ENCODE results near the gene SCAPER.
"Not testable (repeated sequence)": the region's sequence is repeated elsewhere in the genome, so short reads cannot be mapped to it uniquely, and the experiment has no call there.

Gene SCAPER

DNA sequence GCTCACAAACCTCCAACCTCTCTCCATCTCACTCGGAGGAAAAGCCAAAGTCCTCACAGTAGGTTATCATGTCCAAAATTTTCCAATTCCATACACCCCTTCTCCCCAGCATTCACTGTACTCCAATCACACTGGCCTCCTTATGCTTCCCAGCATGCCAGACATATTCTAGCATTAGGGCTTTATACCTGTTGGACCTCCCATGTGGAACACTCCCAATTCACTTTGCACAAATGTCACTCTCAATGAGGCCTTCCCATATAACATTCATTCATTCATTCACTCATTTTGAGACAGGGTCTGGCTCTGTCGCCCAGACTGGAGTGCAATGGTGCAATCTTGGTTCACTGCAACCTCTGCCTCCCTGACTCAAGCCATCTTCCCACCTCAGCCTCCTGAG lies 19.9 kb downstream of the SCAPER start:
- H3K27ac ChIP-seq: no peak overlapping the region
- H3K27me3 ChIP-seq (ENCODE audit: insufficient read depth, low read depth, severe bottlenecking): no peaks in the 10 kb centered on the region
- no peak overlapping the region for H3K4me3 ChIP-seq (ENCODE audit: low read depth, low read length)
- DNase-seq: no peak
- peaks cover 12% of the 10 kb centered on the region for H3K36me3 ChIP-seq
- no peaks in the 10 kb centered on the region for H3K9me3 ChIP-seq (ENCODE audit: severe bottlenecking)
- TF ChIP-seq, protein P1, sequence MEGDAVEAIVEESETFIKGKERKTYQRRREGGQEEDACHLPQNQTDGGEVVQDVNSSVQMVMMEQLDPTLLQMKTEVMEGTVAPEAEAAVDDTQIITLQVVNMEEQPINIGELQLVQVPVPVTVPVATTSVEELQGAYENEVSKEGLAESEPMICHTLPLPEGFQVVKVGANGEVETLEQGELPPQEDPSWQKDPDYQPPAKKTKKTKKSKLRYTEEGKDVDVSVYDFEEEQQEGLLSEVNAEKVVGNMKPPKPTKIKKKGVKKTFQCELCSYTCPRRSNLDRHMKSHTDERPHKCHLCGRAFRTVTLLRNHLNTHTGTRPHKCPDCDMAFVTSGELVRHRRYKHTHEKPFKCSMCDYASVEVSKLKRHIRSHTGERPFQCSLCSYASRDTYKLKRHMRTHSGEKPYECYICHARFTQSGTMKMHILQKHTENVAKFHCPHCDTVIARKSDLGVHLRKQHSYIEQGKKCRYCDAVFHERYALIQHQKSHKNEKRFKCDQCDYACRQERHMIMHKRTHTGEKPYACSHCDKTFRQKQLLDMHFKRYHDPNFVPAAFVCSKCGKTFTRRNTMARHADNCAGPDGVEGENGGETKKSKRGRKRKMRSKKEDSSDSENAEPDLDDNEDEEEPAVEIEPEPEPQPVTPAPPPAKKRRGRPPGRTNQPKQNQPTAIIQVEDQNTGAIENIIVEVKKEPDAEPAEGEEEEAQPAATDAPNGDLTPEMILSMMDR (IDR thresholded peaks at IDR 0.05; ENCODE audit: low read depth, low read length): no peak

DNA sequence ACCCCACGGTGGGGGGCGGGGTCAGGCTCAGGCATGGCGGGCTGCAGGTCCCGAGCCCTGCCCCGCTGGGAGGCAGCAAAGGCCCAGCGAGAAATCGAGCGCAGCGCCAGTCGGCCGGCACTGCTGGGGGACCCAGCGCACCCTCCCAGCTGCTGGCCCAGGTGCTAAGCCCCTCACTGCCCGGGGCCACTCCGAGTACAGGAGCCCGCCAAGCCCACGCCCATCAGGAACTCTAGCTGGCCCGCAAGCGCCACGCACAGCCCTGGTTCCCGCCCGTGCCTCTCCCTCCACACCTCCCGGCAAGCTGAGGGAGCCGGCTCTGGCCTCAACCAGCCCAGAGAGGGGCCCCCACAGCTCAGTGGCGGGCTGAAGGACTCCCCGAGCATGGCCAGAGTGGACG lies 29.2 kb downstream of the SCAPER start:
- DNase-seq: no peak
- no peak overlapping the region for H3K4me3 ChIP-seq (ENCODE audit: low read depth, low read length)
- TF ChIP-seq, protein P1 (IDR thresholded peaks at IDR 0.05; ENCODE audit: low read depth, low read length): no peak
- no peaks in the 10 kb centered on the region for H3K27me3 ChIP-seq (ENCODE audit: insufficient read depth, low read depth, severe bottlenecking)
- H3K27ac ChIP-seq: no peak overlapping the region
- no peaks in the 10 kb centered on the region; the same call in none of the 2 replicates for H3K36me3 ChIP-seq
- H3K9me3 ChIP-seq (ENCODE audit: severe bottlenecking): no peaks in the 10 kb centered on the region

DNA sequence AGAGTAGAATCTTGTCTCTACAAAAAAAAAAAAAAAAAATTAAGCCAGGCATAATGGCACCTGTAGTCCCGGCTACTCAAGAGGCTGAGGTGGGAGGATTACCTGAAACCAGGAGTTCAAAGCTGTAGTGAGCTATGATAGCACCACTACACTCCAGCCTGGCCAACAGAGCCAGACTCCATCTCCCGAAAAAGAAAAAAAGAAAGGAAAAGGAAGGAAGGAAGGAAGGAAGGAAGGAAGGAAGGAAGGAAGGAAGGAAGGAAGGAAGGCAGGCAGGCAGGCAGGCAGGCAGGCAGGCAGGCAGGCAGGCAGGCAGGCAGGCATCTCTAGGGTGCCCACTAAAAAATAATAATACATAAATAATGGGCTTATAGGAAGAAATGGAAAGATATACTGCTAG lies 32.1 kb downstream of the SCAPER start:
- not testable (repeated sequence) for H3K36me3 ChIP-seq; H3K27ac ChIP-seq; DNase-seq; H3K4me3 ChIP-seq (ENCODE audit: low read depth, low read length); H3K27me3 ChIP-seq (ENCODE audit: insufficient read depth, low read depth, severe bottlenecking); H3K9me3 ChIP-seq (ENCODE audit: severe bottlenecking)

DNA sequence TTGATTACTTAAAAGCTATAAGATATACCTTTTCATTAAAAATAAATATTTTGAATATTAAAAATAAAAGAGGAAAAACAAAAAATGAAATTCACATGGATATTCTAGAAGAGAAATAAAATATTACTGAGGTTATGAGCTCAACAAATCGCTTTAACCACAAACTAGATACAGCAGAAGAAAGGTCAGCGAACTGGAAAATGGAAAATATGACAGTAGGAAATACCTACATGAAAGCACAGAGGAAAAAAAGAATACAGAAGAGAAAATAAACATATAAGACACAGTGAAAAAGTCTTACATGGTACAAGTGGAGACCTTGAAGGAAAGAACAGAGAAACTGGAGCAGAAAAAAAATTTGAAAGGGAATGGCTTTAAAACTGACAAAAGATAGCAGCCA lies 33.2 kb downstream of the SCAPER start:
- Histone ChIP-seq H3K36me3 (no peaks in the 10 kb centered on the region; the same call in none of the 2 replicates), H3K27me3 (ENCODE audit: insufficient read depth, low read depth, severe bottlenecking) (no peaks in the 10 kb centered on the region), H3K27ac (no peak overlapping the region), H3K4me3 (ENCODE audit: low read depth, low read length) (no peak overlapping the region), H3K9me3 (ENCODE audit: severe bottlenecking) (no peaks in the 10 kb centered on the region)
- TF ChIP-seq, protein P1 (IDR thresholded peaks at IDR 0.05; ENCODE audit: low read depth, low read length): no peak
- DNase-seq: no peak

DNA sequence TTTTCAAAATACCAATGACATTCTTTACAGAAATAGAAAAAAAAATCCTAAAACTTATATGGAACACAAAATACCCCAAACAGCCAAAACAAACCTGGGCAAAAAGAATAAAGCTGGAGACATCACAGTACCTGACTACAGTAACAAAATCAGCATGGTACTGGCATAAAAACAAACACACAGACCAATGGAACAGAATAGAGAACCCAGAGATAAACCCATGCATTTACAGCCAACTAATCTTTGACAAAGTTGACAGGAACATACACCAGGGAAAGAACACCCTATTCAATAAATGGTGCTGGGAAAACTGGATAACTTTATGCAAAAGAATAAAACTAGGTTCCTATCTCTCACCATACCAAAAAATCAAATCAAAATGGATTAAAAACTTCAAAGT lies 36.4 kb downstream of the SCAPER start:
- Histone ChIP-seq H3K9me3 (ENCODE audit: severe bottlenecking) (no peaks in the 10 kb centered on the region), H3K4me3 (ENCODE audit: low read depth, low read length) (no peak overlapping the region), H3K27ac (no peak overlapping the region), H3K36me3 (no peaks in the 10 kb centered on the region), H3K27me3 (ENCODE audit: insufficient read depth, low read depth, severe bottlenecking) (no peaks in the 10 kb centered on the region)
- DNase-seq: no peak
- TF ChIP-seq, protein P1 (IDR thresholded peaks at IDR 0.05; ENCODE audit: low read depth, low read length): no peak

DNA sequence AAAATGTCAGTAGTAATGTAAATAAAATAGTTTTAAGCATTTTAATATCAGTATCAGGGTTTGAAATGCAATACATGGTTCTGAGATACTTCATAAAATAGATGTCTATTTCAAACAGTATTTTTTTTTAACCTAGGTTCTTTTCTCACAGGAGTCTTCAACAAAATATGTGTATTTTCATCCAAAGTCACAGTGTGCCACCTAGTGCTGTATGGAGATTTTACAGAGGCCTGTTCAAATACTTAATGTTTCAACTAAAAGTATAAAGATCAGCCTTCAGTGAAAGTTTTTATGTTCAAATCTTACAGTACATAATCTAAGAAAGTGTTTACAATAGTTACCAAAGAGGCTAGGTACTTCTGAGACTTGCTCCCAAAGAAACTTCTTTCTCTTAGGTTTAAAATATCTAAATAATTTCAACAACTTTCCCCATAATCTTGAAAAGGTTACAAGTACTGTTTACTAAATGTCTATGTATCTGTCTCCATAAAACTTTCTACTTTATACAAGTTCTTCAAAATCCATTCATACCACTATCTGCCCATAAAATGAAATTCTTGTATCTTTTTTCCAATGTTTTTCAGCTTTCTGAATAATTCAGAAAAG lies 38.3 kb downstream of the SCAPER start:
- no peaks in the 10 kb centered on the region for H3K36me3 ChIP-seq
- no peaks in the 10 kb centered on the region for H3K27me3 ChIP-seq (ENCODE audit: insufficient read depth, low read depth, severe bottlenecking)
- no peaks in the 10 kb centered on the region for H3K9me3 ChIP-seq (ENCODE audit: severe bottlenecking)
- TF ChIP-seq, protein P1 (IDR thresholded peaks at IDR 0.05; ENCODE audit: low read depth, low read length): 0 out of 2 replicates have a peak, but pooled peaks have one; percentile 15
- H3K4me3 ChIP-seq (ENCODE audit: low read depth, low read length): no peak overlapping the region
- peak; percentile 20 for DNase-seq
- H3K27ac ChIP-seq: no peak overlapping the region
